Measurements from ENCODE around the gene ZC3H7A.
A peak's percentile ranks its signal among the peaks of the same experiment; 100 is the strongest.
"Not testable (repeated sequence)": the region's sequence is repeated elsewhere in the genome, so short reads cannot be mapped to it uniquely, and the experiment has no call there.

ZC3H7A gene

DNA sequence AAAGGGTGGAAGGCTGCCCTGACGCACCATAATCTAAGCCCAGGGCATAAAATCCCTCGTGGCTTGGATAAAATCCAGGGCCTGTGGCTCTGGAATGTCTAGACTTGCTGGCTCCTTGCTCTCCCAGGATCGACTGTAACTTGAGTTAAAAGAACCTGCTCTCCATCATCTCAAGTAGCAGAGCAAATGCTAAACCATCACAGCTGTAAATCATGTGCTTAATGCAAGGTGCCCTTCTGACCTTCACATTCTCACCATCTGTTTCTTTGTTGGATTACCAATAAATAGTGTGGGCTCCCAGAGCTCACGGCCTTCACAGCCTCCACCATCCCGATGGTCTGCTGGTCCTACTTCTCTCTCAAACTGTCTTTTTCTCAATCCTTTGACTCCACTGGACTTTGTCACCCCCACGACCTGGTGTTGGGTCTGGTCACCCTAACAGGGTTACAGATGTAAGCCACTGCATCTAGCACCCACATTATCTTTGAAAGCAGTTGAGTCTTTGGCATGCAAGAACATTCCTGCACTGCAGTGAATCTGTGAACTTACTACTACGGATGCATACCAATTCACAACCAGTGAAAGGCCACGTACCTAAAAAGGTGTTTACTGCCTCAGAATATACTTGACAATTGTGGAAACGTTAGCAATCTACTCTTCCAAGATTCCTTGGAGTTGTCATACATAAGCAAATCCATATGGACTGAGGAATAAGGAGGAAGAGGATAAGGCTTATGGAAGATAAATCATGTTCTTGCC lies 39.0 kb upstream of the ZC3H7A start:
- peak overlapping the region; percentile 32; the same call in 1 of the 2 replicates for H3K27ac ChIP-seq
- TF ChIP-seq, protein P1, sequence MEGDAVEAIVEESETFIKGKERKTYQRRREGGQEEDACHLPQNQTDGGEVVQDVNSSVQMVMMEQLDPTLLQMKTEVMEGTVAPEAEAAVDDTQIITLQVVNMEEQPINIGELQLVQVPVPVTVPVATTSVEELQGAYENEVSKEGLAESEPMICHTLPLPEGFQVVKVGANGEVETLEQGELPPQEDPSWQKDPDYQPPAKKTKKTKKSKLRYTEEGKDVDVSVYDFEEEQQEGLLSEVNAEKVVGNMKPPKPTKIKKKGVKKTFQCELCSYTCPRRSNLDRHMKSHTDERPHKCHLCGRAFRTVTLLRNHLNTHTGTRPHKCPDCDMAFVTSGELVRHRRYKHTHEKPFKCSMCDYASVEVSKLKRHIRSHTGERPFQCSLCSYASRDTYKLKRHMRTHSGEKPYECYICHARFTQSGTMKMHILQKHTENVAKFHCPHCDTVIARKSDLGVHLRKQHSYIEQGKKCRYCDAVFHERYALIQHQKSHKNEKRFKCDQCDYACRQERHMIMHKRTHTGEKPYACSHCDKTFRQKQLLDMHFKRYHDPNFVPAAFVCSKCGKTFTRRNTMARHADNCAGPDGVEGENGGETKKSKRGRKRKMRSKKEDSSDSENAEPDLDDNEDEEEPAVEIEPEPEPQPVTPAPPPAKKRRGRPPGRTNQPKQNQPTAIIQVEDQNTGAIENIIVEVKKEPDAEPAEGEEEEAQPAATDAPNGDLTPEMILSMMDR (IDR thresholded peaks at IDR 0.05): no peak
- TF ChIP-seq ZFX (IDR thresholded peaks at IDR 0.05; ENCODE audit: borderline replicate concordance): no peak

DNA sequence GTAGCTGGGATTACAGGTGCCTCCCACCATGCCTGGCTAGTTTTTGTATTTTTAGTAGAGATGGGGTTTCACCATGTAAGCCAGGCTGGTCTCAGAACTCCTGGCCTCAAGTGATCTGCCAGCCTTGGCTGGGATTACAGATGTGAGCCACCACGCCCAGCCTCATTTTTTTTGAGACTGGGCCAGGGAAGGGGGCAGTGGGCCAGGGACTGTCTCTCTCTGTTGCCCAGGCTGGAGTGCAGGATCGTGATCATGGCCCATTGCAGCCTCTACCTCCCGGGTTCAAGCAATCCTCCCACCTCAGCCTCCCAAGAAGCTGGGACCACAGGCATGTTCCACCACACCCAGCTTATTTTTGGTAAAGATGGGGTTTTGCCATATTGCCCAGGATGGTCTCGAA lies 38.3 kb upstream of the ZC3H7A start:
- H3K27ac ChIP-seq: peak overlapping the region; percentile 32; the same call in 1 of the 2 replicates
- TF ChIP-seq, protein P1 (IDR thresholded peaks at IDR 0.05): no peak
- no peak for TF ChIP-seq ZFX (IDR thresholded peaks at IDR 0.05; ENCODE audit: borderline replicate concordance)

DNA sequence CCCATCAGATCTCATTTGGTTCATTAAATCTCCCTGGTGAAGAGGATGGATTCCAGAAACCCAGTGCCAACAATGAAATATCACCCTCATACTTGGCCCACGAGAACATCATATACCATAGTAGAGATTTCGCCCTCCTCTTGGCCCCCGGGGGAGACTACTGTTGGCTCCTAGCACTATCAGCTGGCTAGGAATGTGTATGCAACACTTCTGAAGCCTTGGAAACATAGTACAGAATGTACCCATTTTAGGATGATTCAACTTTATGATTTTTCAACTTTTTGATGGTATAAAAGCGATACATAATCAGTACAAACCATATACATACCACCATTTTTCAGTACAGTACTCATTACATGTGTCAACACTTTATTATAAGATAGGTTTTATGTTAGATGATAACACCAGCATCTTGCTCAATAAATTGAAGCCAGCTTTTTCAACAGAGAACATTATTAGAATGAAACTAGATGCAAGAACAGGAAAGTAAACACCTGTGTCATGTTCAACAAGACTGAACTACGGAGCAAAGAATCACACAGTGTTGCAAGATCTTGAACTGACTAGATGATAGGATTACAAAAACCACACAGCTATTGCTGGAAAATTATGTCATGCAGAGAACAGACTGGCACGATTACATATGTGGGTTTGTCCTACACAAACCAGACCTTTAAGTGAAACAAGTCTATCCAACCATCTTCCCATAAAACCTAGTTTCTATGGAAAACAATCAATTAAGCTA lies 37.1 kb upstream of the ZC3H7A start:
- TF ChIP-seq ZFX (IDR thresholded peaks at IDR 0.05; ENCODE audit: borderline replicate concordance): no peak
- TF ChIP-seq, protein P1 (IDR thresholded peaks at IDR 0.05): no peak
- no peak overlapping the region for H3K27ac ChIP-seq

DNA sequence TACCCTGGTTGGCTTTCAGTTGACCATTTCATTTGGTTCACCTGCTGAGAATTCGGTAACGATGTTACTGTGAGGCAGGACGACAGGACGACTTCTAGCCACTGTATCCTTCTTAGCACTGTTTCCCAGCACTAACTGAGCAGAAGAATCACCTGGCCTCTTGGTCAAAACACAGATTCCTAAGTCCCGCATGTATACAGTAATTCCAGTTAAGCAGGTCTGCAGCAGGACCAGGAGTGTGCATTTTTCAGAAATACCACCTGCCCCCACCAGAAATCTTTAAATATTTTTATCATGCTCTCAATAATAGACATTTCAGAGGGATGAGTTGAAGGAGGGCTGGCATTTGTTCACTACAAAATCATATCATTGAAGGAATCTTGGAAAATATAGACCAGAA lies 31.6 kb upstream of the ZC3H7A start:
- TF ChIP-seq, protein P1 (IDR thresholded peaks at IDR 0.05): no peak
- TF ChIP-seq ZFX (IDR thresholded peaks at IDR 0.05; ENCODE audit: borderline replicate concordance): no peak

DNA sequence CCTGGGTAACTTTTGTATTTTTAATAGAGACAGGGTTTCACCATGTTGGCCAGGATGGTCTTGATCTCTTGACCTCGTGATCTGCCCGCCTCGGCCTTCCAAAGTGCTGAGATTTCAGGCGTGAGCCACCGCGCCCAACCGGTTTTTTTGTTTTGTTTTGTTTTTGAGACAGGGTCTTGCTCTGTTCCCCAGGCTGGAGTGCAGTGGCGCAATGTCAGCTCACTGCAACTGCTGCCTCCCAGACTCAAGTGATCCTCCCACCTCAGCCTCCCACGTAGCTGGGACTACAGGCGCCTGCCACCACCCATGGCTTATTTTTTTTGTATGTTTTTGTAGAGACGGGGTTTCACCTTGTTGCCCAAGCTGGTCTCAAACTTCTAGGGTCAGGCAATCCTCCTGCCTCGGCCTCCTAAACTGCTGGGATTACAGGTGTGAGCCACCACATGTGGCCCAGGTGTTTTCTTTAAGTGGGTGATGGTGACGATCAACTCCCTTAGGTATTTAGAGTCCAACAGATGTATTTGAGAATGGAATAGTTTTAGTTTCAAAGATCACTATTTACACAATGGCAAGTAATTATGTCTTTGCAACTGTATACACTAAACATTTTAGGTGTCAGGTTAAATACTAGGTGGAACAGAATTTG lies 28.6 kb upstream of the ZC3H7A start:
- H3K27ac ChIP-seq: not testable (repeated sequence)

More for the DNA sequence above, 31.6 kb upstream of the ZC3H7A start:
- H3K27ac ChIP-seq: no peak overlapping the region

DNA sequence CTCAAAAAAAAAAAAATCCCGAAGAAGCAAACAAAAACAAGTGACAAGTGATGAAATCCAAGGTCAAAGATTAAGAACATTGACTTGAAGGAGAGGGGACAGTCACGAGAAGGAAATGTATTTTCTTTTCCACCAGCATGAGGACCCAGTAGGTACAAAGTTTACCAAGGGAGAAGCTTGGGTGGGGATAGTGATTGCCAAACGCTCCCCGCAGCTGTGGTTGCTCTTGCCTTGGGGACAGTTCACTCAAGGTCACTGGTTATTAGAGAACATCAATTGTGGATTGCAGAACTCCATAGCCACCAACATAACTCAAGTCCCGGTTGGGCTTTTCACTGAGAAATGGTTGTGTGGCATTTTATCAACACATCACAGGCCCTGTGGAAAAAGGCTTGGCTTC lies 27.3 kb upstream of the ZC3H7A start:
- no peak for TF ChIP-seq ZFX (IDR thresholded peaks at IDR 0.05; ENCODE audit: borderline replicate concordance)
- TF ChIP-seq, protein P1 (IDR thresholded peaks at IDR 0.05): no peak
- no peak overlapping the region for H3K27ac ChIP-seq

DNA sequence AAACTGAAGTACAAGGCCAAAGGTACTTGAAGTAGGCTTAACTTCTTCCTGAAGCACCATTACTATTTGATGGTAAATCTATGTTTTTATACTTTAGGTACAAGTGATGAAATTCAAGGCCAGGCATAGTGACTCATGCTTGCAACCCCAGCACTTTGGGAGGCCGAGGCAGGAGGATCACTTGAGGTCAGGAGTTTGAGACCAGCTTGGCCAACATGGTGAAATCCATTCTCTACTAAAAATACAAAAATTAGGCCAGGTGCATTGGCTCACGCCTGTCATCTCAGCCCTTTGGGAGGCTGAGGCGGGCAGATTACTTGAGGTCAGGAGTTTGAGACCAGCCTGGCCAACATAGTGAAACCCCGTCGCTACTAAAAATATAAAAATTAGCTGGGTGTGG lies 26.6 kb upstream of the ZC3H7A start:
- not testable (repeated sequence) for H3K27ac ChIP-seq

DNA sequence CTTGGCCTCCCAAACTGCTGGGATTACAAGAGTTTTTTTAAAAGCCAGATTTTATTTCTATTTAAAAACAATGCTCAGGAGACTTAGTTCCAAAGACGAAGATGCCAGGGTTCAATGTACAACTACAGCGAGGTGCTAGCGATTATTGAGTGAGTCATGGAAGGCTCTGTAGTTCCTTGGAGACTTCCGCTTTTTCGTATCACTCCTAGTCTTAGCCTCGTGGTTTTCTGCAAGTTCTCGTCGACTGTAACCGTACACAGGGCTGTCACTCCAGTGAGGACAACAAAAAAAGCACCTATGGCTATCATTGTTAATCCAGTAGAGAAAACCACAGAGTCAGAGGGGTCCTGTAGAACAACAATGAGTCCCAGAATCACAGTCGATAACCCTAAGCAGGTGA lies 22.7 kb upstream of the ZC3H7A start:
- H3K27ac ChIP-seq: no peak overlapping the region
- TF ChIP-seq ZFX (IDR thresholded peaks at IDR 0.05; ENCODE audit: borderline replicate concordance): no peak
- TF ChIP-seq, protein P1 (IDR thresholded peaks at IDR 0.05): no peak

DNA sequence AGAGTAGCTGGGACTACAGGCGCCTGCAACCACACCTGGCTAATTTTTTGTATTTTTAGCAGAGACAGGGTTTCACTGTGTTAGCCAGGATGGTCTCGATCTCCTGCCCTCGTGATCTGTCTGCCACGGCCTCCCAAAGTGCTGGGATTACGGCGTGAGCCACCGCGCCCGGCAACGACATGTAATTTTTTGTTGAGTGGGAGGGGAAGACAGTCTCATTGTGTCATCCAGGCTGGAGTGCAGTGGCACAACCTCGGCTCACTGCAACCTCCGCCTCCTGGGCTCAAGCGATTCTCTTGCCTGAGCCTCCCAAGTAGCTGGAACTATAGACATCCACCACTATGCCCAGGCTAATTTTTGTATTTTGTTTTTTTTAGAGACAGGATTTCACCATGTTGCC lies 21.9 kb upstream of the ZC3H7A start:
- not testable (repeated sequence) for H3K27ac ChIP-seq

Measured in 22Rv1 (cell line).